Panc1 (cell line): ENCODE results near the gene ADAMTS15. TPM values are rescaled to one million over a fixed set of nuclear protein-coding genes. Genes with fewer than 3 reads are reported as not detected.

Experiments
- ATAC-seq: fragments of 200-7000 bp; cut with Tn5 transposase; 2 replicates; pipeline ENCODE4 v1.9.1; 2020; ENCODE audit warnings: mild to moderate bottlenecking, moderate library complexity
- BruUV-seq: library from RNA; stranded (reverse); fragments of 400-500 nt; replicated peaks from 2 replicates; lab custom pipeline; 2021; lab: Mats Ljungman, UMichigan
- CTCF ChIA-PET: fragments of 300-600 bp; sonication (Branson Sonifier 250); formaldehyde crosslinking; loops from one replicate; lab custom pipeline; 2022; ENCODE audit warnings: antibody characterized with exemption; lab: Charles Lee
- POLR2A ChIA-PET: fragments of 300-600 bp; sonication (Branson Sonifier 250); formaldehyde crosslinking; loops from one replicate; lab custom pipeline; 2022; ENCODE audit warnings: antibody characterized with exemption; lab: Charles Lee
- DNase-seq: peaks from one replicate; pipeline ENCODE4 v3.0.0-alpha.2; 2010; ENCODE audit warnings: low read depth, low spot score
- H3K27ac ChIP-seq: 2 replicates; pipeline ENCODE4 v1.5.1; 2011; ENCODE audit warnings: mild to moderate bottlenecking, low read length, inconsistent platforms
- H3K27me3 ChIP-seq: fragments of 200-500 bp; sonication (Bioruptor generic); 2 replicates; pipeline ENCODE4 v1.6.0; 2014; ENCODE audit warnings: low read length, inconsistent platforms; ENCODE audit not compliant: control insufficient read depth, insufficient read depth
- H3K36me3 ChIP-seq: fragments of 200-500 bp; sonication (Bioruptor generic); 2 replicates; pipeline ENCODE4 v1.5.1; 2014; ENCODE audit warnings: inconsistent platforms, mild to moderate bottlenecking, low read length, moderate library complexity; ENCODE audit not compliant: control insufficient read depth, insufficient read depth
- H3K4me1 ChIP-seq: 2 replicates; pipeline ENCODE4 v1.5.1; 2011; ENCODE audit warnings: inconsistent platforms, mild to moderate bottlenecking, low read length, moderate library complexity; ENCODE audit not compliant: control insufficient read depth, insufficient read depth
- H3K4me3 ChIP-seq, 2 experiments: 2 replicates each; pipeline ENCODE4 v1.5.1; 2011 to 2012; ENCODE audit warnings: low read depth in 2 of 2, low read length in 2 of 2, mild to moderate bottlenecking in 2 of 2, inconsistent platforms in 1 of 2, moderate library complexity in 1 of 2
- H3K9me3 ChIP-seq: fragments of 200-500 bp; sonication (Bioruptor generic); 2 replicates; pipeline ENCODE4 v1.5.1; 2014; ENCODE audit warnings: low read depth, mild to moderate bottlenecking, inconsistent platforms, low read length, moderate library complexity; ENCODE audit not compliant: control insufficient read depth, insufficient read depth
- POLR2AphosphoS5 ChIP-seq: IDR thresholded peaks from 2 replicates; pipeline ENCODE4 v1.6.1; 2012; ENCODE audit warnings: mild to moderate bottlenecking, low read depth, low read length, moderate library complexity
- SIN3A ChIP-seq: IDR thresholded peaks from 2 replicates; pipeline ENCODE4 v1.6.1; 2012; ENCODE audit warnings: low read depth, mild to moderate bottlenecking, low read length, moderate library complexity, borderline replicate concordance; ENCODE audit not compliant: insufficient read depth
- TCF7L2 ChIP-seq: IDR thresholded peaks from 2 replicates; pipeline ENCODE4 v1.6.1; 2011; ENCODE audit warnings: mild to moderate bottlenecking, low read depth, low read length, inconsistent platforms
- in situ Hi-C: cut with HindIII; loops from 2 replicates; pipeline ENCODE4 v1.10.0; 2016; ENCODE audit warnings: low sequenced_read_pairs, low pct_unique_long_range_greater_than_20kb
- intact Hi-C: fragments of 100-400 bp; cut with micrococcal nuclease; formaldehyde crosslinking; loops from one replicate; pipeline ENCODE4 v1.10.0; 2022; ENCODE audit not compliant: unreplicated experiment
- total RNA-seq: library from RNA; stranded (reverse); gene quantifications from one replicate; pipeline ENCODE4 v1.2.1, GENCODE V29; 2021; ENCODE audit not compliant: unreplicated experiment
- TF ChIP-seq, protein P1 (sequence below), 2 experiments: IDR thresholded peaks; 2 replicates each; pipeline ENCODE4 v1.6.1; 2011 to 2012; ENCODE audit warnings: low read depth in 2 of 2, control low read depth in 1 of 2, low read length in 1 of 2, mild to moderate bottlenecking in 1 of 2, moderate library complexity in 1 of 2; ENCODE audit not compliant: insufficient read depth in 1 of 2
- TF ChIP-seq, protein P2 (sequence below): fragments of 450-650 bp; IDR thresholded peaks from 2 replicates; pipeline ENCODE4 v1.5.1; 2017; ENCODE audit warnings: mild to moderate bottlenecking

The ADAMTS15 gene
- total RNA-seq, 1 experiment from 2014 or later = 39.9 TPM

DNA sequence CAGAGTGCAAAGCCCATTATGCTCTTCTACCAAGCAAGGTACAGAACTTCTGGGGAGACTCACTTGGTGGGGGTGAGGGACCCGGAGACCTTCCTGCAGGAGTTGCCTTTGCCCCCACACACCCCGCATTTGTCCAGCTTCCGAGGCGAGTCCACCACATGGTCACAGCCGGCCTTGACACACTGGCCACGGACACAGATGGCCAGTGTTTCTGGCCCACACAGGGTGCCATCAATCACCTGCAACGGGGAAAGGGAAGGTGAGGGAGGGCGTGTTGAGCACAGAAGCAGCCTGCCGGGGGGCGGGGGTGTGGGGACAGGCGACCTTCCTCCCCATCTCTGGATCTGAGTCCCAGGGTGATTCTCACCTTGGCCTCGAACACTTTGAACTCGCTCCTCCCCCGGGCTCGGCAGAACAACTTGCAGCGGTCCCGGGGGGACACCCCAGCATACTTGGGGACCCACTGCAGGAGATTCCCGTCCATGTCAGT, 40.0 kb upstream of the ADAMTS15 start:
- no peaks in the 10 kb centered on the region for H3K9me3 ChIP-seq
- BruUV-seq = no TSS peak
- no peak overlapping the region for H3K4me3 ChIP-seq
- CTCF ChIA-PET = no interaction called here
- ATAC-seq (no peak), DNase-seq (no peak)
- H3K27ac ChIP-seq = no peak overlapping the region
- in situ Hi-C loops (no loop called here), intact Hi-C loops (no loop called here)
- H3K4me1 ChIP-seq = peaks cover 6% of the 10 kb centered on the region; the same call in 1 of the 2 replicates
- H3K27me3 ChIP-seq = peaks cover 2% of the 10 kb centered on the region; the same call in 1 of the 2 replicates
- POLR2A ChIA-PET = no interaction called here
- TF ChIP-seq, protein P1, sequence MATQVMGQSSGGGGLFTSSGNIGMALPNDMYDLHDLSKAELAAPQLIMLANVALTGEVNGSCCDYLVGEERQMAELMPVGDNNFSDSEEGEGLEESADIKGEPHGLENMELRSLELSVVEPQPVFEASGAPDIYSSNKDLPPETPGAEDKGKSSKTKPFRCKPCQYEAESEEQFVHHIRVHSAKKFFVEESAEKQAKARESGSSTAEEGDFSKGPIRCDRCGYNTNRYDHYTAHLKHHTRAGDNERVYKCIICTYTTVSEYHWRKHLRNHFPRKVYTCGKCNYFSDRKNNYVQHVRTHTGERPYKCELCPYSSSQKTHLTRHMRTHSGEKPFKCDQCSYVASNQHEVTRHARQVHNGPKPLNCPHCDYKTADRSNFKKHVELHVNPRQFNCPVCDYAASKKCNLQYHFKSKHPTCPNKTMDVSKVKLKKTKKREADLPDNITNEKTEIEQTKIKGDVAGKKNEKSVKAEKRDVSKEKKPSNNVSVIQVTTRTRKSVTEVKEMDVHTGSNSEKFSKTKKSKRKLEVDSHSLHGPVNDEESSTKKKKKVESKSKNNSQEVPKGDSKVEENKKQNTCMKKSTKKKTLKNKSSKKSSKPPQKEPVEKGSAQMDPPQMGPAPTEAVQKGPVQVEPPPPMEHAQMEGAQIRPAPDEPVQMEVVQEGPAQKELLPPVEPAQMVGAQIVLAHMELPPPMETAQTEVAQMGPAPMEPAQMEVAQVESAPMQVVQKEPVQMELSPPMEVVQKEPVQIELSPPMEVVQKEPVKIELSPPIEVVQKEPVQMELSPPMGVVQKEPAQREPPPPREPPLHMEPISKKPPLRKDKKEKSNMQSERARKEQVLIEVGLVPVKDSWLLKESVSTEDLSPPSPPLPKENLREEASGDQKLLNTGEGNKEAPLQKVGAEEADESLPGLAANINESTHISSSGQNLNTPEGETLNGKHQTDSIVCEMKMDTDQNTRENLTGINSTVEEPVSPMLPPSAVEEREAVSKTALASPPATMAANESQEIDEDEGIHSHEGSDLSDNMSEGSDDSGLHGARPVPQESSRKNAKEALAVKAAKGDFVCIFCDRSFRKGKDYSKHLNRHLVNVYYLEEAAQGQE (IDR thresholded peaks at IDR 0.05; ENCODE audit: insufficient read depth in 1 of 2, low read depth in 2 of 2, low read length in 1 of 2) = no peak
- TF ChIP-seq SIN3A (no peak), TCF7L2 (no peak)
- TF ChIP-seq, protein P2, sequence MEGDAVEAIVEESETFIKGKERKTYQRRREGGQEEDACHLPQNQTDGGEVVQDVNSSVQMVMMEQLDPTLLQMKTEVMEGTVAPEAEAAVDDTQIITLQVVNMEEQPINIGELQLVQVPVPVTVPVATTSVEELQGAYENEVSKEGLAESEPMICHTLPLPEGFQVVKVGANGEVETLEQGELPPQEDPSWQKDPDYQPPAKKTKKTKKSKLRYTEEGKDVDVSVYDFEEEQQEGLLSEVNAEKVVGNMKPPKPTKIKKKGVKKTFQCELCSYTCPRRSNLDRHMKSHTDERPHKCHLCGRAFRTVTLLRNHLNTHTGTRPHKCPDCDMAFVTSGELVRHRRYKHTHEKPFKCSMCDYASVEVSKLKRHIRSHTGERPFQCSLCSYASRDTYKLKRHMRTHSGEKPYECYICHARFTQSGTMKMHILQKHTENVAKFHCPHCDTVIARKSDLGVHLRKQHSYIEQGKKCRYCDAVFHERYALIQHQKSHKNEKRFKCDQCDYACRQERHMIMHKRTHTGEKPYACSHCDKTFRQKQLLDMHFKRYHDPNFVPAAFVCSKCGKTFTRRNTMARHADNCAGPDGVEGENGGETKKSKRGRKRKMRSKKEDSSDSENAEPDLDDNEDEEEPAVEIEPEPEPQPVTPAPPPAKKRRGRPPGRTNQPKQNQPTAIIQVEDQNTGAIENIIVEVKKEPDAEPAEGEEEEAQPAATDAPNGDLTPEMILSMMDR = no peak
- H3K36me3 ChIP-seq = no peaks in the 10 kb centered on the region

- ChIA-PET CTCF (no interaction called here), POLR2A (no interaction called here)
- ATAC-seq = no peak
- H3K36me3 ChIP-seq = no peaks in the 10 kb centered on the region
- no peak for DNase-seq
- intact Hi-C loops (no loop called here), in situ Hi-C loops (no loop called here)
- no peaks in the 10 kb centered on the region for H3K9me3 ChIP-seq
- BruUV-seq = no TSS peak
- peaks cover 6% of the 10 kb centered on the region; the same call in 1 of the 2 replicates for H3K4me1 ChIP-seq
- H3K27me3 ChIP-seq = peaks cover 2% of the 10 kb centered on the region; the same call in 1 of the 2 replicates
- H3K27ac ChIP-seq = no peak overlapping the region
- no peak for TF ChIP-seq SIN3A
- TF ChIP-seq POLR2AphosphoS5 = no peak
- TF ChIP-seq, protein P1 (IDR thresholded peaks at IDR 0.05; ENCODE audit: insufficient read depth in 1 of 2, low read depth in 2 of 2, low read length in 1 of 2) = no peak
- TF ChIP-seq, protein P2 = no peak
- TF ChIP-seq TCF7L2 = no peak
- no peak overlapping the region for H3K4me3 ChIP-seq
These were observed 39.5 kb upstream of the ADAMTS15 start for GRCh38 chr11:130408901-130409300.
